Measurements from ENCODE around the gene UAP1L1. TPM values are rescaled to one million over a fixed set of nuclear protein-coding genes. Genes with fewer than 3 reads are reported as not detected.

UAP1L1 gene
- total RNA-seq, 4 donors from 2014 or later: 0.51 to 13.8 (median 5.3) TPM

GRCh38 chr9:137038916-137039315, 38.4 kb upstream of the UAP1L1 start:
- no peaks in the 10 kb centered on the region for H3K36me3 ChIP-seq
- no peaks in the 10 kb centered on the region for H3K4me1 ChIP-seq
- DNase-seq: no peak
- no peaks in the 10 kb centered on the region for H3K27me3 ChIP-seq
- no peak for TF ChIP-seq POLR2A (IDR thresholded peaks at IDR 0.05)
- TF ChIP-seq, protein P1, sequence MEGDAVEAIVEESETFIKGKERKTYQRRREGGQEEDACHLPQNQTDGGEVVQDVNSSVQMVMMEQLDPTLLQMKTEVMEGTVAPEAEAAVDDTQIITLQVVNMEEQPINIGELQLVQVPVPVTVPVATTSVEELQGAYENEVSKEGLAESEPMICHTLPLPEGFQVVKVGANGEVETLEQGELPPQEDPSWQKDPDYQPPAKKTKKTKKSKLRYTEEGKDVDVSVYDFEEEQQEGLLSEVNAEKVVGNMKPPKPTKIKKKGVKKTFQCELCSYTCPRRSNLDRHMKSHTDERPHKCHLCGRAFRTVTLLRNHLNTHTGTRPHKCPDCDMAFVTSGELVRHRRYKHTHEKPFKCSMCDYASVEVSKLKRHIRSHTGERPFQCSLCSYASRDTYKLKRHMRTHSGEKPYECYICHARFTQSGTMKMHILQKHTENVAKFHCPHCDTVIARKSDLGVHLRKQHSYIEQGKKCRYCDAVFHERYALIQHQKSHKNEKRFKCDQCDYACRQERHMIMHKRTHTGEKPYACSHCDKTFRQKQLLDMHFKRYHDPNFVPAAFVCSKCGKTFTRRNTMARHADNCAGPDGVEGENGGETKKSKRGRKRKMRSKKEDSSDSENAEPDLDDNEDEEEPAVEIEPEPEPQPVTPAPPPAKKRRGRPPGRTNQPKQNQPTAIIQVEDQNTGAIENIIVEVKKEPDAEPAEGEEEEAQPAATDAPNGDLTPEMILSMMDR (IDR thresholded peaks at IDR 0.05): no peak
- no peaks in the 10 kb centered on the region for H3K9me3 ChIP-seq
- H3K27ac ChIP-seq: no peak overlapping the region
- H3K4me3 ChIP-seq: no peak overlapping the region
- intact Hi-C loops (cut with DNase I; ENCODE audit: low total_unique reads): no loop called here

GRCh38 chr9:137039611-137040366, 37.5 kb upstream of the UAP1L1 start:
- TF ChIP-seq, protein P1 (IDR thresholded peaks at IDR 0.05): no peak
- no peak for TF ChIP-seq POLR2A (IDR thresholded peaks at IDR 0.05)
- H3K27me3 ChIP-seq: no peaks in the 10 kb centered on the region
- intact Hi-C loops (cut with DNase I; ENCODE audit: low total_unique reads): no loop called here
- H3K27ac ChIP-seq: no peak overlapping the region
- H3K4me3 ChIP-seq: no peak overlapping the region
- no peaks in the 10 kb centered on the region for H3K4me1 ChIP-seq
- DNase-seq: no peak
- H3K9me3 ChIP-seq: no peaks in the 10 kb centered on the region
- H3K36me3 ChIP-seq: no peaks in the 10 kb centered on the region

DNA sequence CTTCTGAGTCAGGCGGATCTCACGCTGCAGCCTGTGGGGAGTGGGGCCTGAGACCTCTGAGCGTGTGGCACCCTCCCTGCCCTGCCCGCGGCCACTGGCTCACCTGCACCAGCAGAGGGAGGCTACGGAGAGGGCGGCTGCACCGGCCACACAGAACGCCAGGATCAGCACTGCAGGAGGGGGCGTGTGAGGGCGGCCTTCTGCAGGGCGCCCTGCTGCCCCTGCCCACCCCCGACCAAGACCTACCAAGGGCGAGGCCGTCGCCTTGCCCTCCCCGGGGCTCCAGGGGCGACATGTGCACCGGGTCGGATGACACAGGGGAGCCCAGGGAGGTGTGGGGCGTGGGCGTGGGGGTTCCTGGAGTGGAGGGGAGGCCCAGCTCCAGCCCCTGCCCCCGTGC, 36.7 kb upstream of the UAP1L1 start:
- no peak for TF ChIP-seq POLR2A (IDR thresholded peaks at IDR 0.05)
- TF ChIP-seq, protein P1 (IDR thresholded peaks at IDR 0.05): no peak
- H3K4me3 ChIP-seq: no peak overlapping the region
- no peak for DNase-seq
- intact Hi-C loops (cut with DNase I; ENCODE audit: low total_unique reads): no loop called here
- no peak overlapping the region for H3K27ac ChIP-seq
- no peaks in the 10 kb centered on the region for H3K4me1 ChIP-seq
- H3K9me3 ChIP-seq: no peaks in the 10 kb centered on the region
- H3K27me3 ChIP-seq: no peaks in the 10 kb centered on the region
- no peaks in the 10 kb centered on the region for H3K36me3 ChIP-seq

- DNase-seq: no peak
- Histone ChIP-seq H3K27ac (no peak overlapping the region), H3K4me1 (peaks cover 0 to under 1% of the 10 kb centered on the region in 2 donors), H3K9me3 (no peaks in the 10 kb centered on the region), H3K36me3 (no peaks in the 10 kb centered on the region), H3K4me3 (no peak overlapping the region), H3K27me3 (no peaks in the 10 kb centered on the region)
- intact Hi-C loops (cut with DNase I; ENCODE audit: low total_unique reads): no loop called here
- TF ChIP-seq POLR2A (IDR thresholded peaks at IDR 0.05): no peak
- TF ChIP-seq, protein P1 (IDR thresholded peaks at IDR 0.05): no peak
Measured at GRCh38 chr9:137041124-137041523, 36.2 kb upstream of the UAP1L1 start.
